C4-2B (cell line): ENCODE results near the gene CES2.

Source experiments
- H3K27ac ChIP-seq: fragments of 450-650 bp; 2 replicates; pipeline ENCODE4 v1.5.1; 2017
- ZFX ChIP-seq: fragments of 450-650 bp; IDR thresholded peaks from 2 replicates; pipeline ENCODE4 v1.6.1; 2017
- TF ChIP-seq, protein P1 (sequence below): fragments of 450-650 bp; conservative IDR thresholded peaks from 2 replicates; pipeline ENCODE4 v1.5.1; 2017; ENCODE audit warnings: mild to moderate bottlenecking

The CES2 gene

DNA sequence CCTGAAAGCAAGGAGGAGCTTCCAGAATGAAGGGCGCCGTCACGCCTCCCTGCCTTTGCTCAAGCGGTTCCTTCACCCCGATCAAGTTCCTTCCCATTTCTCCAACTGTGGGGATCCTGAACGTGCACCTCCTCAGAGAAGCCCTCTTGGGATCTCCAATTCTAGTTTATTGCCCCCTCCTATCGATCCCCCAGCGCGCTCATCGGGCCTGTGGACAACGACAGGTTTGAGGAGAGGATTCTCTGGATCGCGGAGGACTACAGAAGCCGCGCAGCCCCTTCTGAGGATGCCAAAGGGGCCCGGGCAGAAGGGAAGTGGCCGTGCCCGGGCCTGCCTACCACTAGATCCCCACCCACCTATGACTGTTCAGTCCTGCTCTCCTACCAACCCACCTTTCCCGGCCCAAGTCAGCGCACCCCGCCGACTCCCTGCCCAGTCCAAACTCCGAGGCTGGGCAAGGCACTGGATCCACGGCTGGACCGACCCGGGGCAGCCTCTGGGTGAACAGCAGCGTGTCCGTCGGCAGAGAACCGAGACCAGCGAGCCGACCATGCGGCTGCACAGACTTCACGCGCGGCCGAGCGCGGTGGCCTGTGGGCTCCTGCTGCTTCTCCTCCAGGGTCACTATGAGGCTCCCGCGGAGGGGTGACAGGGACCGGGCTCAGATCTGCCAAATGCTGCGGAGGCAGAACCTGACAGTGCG is 13.0 kb downstream of the CES2 start:
- no peak for TF ChIP-seq ZFX
- TF ChIP-seq, protein P1, sequence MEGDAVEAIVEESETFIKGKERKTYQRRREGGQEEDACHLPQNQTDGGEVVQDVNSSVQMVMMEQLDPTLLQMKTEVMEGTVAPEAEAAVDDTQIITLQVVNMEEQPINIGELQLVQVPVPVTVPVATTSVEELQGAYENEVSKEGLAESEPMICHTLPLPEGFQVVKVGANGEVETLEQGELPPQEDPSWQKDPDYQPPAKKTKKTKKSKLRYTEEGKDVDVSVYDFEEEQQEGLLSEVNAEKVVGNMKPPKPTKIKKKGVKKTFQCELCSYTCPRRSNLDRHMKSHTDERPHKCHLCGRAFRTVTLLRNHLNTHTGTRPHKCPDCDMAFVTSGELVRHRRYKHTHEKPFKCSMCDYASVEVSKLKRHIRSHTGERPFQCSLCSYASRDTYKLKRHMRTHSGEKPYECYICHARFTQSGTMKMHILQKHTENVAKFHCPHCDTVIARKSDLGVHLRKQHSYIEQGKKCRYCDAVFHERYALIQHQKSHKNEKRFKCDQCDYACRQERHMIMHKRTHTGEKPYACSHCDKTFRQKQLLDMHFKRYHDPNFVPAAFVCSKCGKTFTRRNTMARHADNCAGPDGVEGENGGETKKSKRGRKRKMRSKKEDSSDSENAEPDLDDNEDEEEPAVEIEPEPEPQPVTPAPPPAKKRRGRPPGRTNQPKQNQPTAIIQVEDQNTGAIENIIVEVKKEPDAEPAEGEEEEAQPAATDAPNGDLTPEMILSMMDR, result no peak
- H3K27ac ChIP-seq, result no peak overlapping the region

DNA sequence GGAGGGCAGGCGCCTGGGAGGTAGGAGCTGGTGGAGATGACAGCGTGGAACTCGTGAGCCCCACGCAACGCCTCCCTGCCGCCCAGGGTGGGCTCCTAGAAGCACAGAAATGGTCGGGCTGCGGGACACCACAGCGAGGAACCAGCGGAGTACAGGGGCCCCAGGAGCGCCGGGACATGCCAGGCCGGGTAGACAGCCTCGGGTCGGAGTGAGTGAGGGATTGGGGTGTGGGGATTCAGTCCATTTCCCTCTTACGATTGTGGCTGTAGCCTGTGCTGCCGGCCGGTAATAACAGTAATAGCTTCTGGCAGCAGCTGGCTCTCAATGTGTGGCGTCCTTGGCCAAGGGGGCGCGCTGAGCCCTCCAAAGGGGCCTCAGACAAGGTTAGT is 13.5 kb downstream of the CES2 start:
- TF ChIP-seq, protein P1, result no peak
- no peak for TF ChIP-seq ZFX
- no peak overlapping the region for H3K27ac ChIP-seq

DNA sequence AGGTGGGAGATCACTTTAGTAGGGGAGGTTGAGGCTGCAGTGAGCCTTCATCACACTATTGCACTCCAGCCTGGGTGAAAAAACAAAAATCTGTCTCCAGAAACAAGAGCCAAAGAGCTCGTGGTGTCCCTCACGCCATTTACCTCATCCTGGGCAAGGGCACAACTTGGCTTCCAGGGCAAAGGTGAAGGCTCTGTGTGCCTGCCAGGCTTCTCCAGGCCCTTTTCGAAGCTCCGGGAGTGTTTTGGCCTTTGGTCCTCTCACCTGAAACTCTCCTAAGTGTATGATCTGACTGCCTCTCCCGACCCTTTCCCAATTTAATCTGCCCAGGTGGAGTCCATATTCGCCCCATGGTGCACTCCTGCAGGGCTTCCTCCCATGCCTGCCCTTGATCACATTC is 14.2 kb downstream of the CES2 start:
- no peak overlapping the region for H3K27ac ChIP-seq
- no peak for TF ChIP-seq ZFX
- TF ChIP-seq, protein P1, result no peak

DNA sequence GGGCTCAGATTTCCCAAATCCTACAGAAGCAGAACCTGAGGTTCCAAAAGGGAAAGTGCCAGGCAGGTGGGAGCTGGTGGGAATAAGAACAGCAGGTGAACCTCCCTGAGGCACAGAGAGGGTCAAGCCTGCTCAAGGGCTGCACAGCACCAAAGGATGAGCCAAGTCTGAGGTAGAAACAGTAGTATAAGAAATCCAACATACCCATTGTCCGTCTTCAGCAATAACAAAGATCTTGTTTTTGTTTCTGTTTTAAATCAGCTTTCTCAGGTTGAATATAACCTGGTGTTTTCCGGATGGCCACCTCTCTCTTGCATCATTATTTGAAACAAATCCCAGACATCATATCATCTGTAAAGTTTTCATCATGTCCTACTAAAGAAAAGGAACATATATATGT is 15.1 kb downstream of the CES2 start:
- TF ChIP-seq, protein P1, result no peak
- no peak for TF ChIP-seq ZFX

DNA sequence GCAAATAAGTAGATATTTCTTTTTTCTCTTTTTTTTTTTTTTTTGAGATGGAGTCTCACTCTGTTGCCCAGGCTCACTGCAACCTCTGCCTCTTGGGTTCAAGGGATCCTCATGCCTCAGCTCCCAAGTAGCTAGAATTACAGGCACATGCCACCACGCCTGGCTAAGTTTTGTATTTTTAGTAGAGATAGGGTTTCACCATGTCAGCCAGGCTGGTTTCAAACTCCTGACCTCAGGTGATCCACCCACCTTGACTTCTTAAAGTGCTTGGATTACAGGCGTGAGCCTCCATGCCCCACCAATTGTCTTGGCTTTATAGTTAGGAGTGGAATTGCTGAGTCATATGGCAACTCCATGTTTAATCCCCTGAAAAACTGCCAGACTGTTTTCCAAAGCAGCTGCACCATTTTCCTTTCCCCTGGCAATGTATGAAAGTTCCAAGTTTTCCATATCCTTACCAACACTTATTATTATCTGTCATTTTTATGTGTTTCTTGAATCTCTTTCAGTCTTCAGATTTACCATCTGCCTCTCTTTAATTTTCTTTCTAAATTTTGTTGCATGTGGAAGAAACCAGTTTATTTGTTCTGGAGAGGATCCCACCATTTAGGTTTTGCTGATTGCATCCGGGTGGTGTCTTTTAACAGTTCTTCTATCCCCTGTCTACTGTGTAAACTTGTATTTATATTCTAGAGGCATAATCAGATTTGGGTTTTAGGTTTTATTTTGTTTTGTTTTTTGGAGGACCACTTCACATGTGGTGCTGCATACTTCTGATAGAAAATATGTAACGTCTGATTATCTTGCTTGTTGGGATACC is 15.9 kb downstream of the CES2 start:
- no peak for TF ChIP-seq ZFX
- TF ChIP-seq, protein P1, result no peak
- no peak overlapping the region for H3K27ac ChIP-seq

More for the DNA sequence above, 15.1 kb downstream of the CES2 start:
- H3K27ac ChIP-seq, result no peak overlapping the region

DNA sequence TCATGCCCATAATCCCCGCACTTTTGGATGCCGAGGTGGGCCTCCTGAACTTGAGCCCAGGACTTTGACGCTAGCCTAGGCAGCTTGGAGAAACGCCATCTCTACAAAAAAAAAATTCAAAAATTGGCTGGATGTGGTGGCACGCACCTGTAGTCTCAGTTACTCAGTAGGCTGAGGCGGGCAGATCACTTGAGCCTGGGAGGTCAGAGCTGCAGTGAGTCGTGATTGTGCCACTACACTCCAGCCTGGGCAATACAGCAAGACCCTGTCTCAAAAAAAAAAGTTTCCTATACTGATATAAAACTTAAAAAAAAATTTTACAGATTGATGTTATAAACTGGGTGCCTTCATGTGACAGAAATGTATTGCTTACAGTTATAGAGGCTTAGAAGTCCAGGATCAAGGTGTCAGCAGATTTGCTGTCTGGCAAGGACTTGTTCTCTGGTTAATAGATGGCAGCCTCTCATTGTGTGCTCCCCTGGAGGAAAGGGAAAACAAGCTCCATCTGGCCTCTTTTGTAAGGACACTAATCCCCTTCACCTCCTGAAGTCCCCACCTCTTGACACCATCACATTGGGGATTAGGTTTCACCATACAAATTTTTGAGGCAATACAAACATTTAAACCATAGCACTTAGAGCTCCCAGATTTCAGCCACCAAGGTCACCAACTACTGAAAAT is 17.3 kb downstream of the CES2 start:
- H3K27ac ChIP-seq, result no peak overlapping the region
- TF ChIP-seq, protein P1, result no peak
- no peak for TF ChIP-seq ZFX
